ENCODE results near the gene TRAPPC2B. TPM values are rescaled to one million over a fixed set of nuclear protein-coding genes. Genes with fewer than 3 reads are reported as not detected.
A peak's percentile ranks its signal among the peaks of the same experiment; 100 is the strongest.

TRAPPC2B gene
- total and polyA plus RNA-seq, 2 of the 13 experiments (the other 11 are each of a cell fraction or from before 2014, with no cell fraction given) = 13.3 to 17.7 TPM

GRCh38 chr19:57389730-57390598, 26.6 kb downstream of the TRAPPC2B start, which contains the start of gene ZNF548 (continued):
- TF ChIP-seq ZNF432 (CRISPR knock-in tag; IDR thresholded peaks at IDR 0.05; ENCODE audit: borderline replicate concordance) (no peak), ZNF577 (CRISPR knock-in tag; IDR thresholded peaks at IDR 0.05; ENCODE audit: borderline replicate concordance, low read depth) (no peak), MBD4 (IDR thresholded peaks at IDR 0.05; ENCODE audit: borderline replicate concordance, low read length) (no peak), ZFP62 (CRISPR knock-in tag; IDR thresholded peaks at IDR 0.05) (no peak), ZBTB34 (CRISPR knock-in tag; IDR thresholded peaks at IDR 0.05) (peak; percentile 99), PHB2 (IDR thresholded peaks at IDR 0.05; ENCODE audit: partially characterized antibody) (no peak), FIP1L1 (IDR thresholded peaks at IDR 0.05; ENCODE audit: borderline replicate concordance, insufficient read depth, low read depth, low read length) (no peak), ATAD3A (CRISPR knock-in tag; IDR thresholded peaks at IDR 0.05) (no peak), NFAT5 (CRISPR knock-in tag; IDR thresholded peaks at IDR 0.05) (no peak), ZNF709 (CRISPR knock-in tag; IDR thresholded peaks at IDR 0.05) (no peak), HNRNPL (IDR thresholded peaks at IDR 0.05; ENCODE audit: low read depth, low read length) (no peak), ETV6 (CRISPR knock-in tag; conservative IDR thresholded peaks at IDR 0.05) (no peak), TP53 (CRISPR knock-in tag; conservative IDR thresholded peaks at IDR 0.05) (no peak), SRY (CRISPR knock-in tag; IDR thresholded peaks at IDR 0.05) (0 out of 2 replicates have a peak, but pooled peaks have one; percentile 70), ERF (CRISPR knock-in tag; IDR thresholded peaks at IDR 0.05) (peak; percentile 50; the same call in 1 of the 2 replicates), MAX (IDR thresholded peaks at IDR 0.05) (peak; percentile 17; the same call in 1 of the 2 replicates), NR2F6 (IDR thresholded peaks at IDR 0.05) (no peak), NR2F6 (CRISPR knock-in tag; IDR thresholded peaks at IDR 0.05) (peak; percentile 31; the same call in 1 of the 2 replicates), NR2F1 (CRISPR knock-in tag; IDR thresholded peaks at IDR 0.05) (no peak), DPF2 (CRISPR knock-in tag; IDR thresholded peaks at IDR 0.05; ENCODE audit: borderline replicate concordance, low read depth) (no peak)
- TF ChIP-seq, protein P1, sequence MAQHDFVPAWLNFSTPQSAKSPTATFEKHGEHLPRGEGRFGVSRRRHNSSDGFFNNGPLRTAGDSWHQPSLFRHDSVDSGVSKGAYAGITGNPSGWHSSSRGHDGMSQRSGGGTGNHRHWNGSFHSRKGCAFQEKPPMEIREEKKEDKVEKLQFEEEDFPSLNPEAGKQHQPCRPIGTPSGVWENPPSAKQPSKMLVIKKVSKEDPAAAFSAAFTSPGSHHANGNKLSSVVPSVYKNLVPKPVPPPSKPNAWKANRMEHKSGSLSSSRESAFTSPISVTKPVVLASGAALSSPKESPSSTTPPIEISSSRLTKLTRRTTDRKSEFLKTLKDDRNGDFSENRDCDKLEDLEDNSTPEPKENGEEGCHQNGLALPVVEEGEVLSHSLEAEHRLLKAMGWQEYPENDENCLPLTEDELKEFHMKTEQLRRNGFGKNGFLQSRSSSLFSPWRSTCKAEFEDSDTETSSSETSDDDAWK (CRISPR knock-in tag; IDR thresholded peaks at IDR 0.05) = no peak
